Peyer's patch (tissue), 4 donors: Measurements from ENCODE around the gene ZNF764. TPM values are rescaled to one million over a fixed set of nuclear protein-coding genes. Genes with fewer than 3 reads are reported as not detected.

Experiments
- DNase-seq, 3 donors: peaks; one replicate each; pipeline ENCODE4 v3.0.0-alpha.2; 2017 to 2019
- H3K27ac ChIP-seq, 4 donors: fragments of 200-600 bp; sonication (generic); one replicate each; pipeline ENCODE4 v1.5.1; 2016 to 2019
- H3K27me3 ChIP-seq, 2 donors: fragments of 200-600 bp; sonication (generic); one replicate each; pipeline ENCODE4 v1.5.1; 2019
- H3K36me3 ChIP-seq, 3 donors: fragments of 200-600 bp; sonication (generic); one replicate each; pipeline ENCODE4 v1.5.1; 2016 to 2019
- H3K4me1 ChIP-seq, 4 donors: fragments of 200-600 bp; sonication (generic); one replicate each; pipeline ENCODE4 v1.5.1; 2016 to 2019
- H3K4me3 ChIP-seq, 4 donors: fragments of 200-600 bp; sonication (generic); 1 replicate in 3 of 4; 2 replicates in 1 of 4; pipeline ENCODE4 v1.5.1; 2016 to 2019; ENCODE audit warnings: mild to moderate bottlenecking in 1 of 4
- H3K9me3 ChIP-seq, 4 donors: fragments of 200-600 bp; sonication (generic); one replicate each; pipeline ENCODE4 v1.5.1; 2016 to 2019; ENCODE audit warnings: mild to moderate bottlenecking in 1 of 4
- POLR2A ChIP-seq, 2 donors: fragments of 450-650 bp; IDR thresholded peaks; one replicate each; pipeline ENCODE4 v1.5.1; 2017; ENCODE audit warnings: antibody characterized with exemption in 2 of 2, mild to moderate bottlenecking in 2 of 2, moderate library complexity in 2 of 2
- total RNA-seq, 4 donors: library from RNA; depleted of rRNA; stranded (reverse); fragments of >200 nt; gene quantifications; one replicate each; pipeline ENCODE4 v1.1.0, GENCODE V29; 2016
- TF ChIP-seq, protein P1 (sequence below), 6 experiments: fragments of 450-650 bp in 4 of 6; fragments of 200-600 bp in 2 of 6; sonication (generic) in 1 of 6; IDR thresholded peaks; one replicate each; pipeline ENCODE4 v1.5.1; 2017 to 2019; ENCODE audit warnings: antibody characterized with exemption in 6 of 6, mild to moderate bottlenecking in 3 of 6, moderate library complexity in 1 of 6

Gene ZNF764
- total RNA-seq, 4 donors from 2014 or later: 5.8 to 22.5 (median 19.8) TPM

DNA sequence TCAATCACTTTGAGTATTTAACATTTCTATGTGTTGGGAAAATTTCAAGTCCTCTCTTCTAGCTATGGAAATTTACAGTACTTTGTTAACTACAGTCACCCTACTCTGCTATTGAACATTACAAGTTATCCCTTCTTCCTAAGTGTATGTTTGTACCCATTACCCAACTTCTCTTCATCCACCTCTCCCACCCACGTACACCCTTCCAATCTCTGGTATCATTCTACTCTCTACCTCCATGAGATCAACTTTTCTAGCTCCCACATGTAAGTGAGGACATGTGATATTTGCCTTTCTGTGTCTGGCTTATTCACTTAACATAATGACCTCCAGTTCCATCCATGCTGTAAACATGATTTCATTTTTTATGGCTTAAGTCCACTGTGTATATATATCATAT is 16.5 kb upstream of the ZNF764 start:
- H3K4me3 ChIP-seq: no peak overlapping the region
- peaks cover 4 to 22% (median 7%) of the 10 kb centered on the region in 4 donors for H3K4me1 ChIP-seq
- H3K27me3 ChIP-seq: no peaks in the 10 kb centered on the region
- H3K36me3 ChIP-seq: peaks cover 0 to 19% (median 3%) of the 10 kb centered on the region in 3 donors
- H3K9me3 ChIP-seq: no peaks in the 10 kb centered on the region
- TF ChIP-seq, protein P1, sequence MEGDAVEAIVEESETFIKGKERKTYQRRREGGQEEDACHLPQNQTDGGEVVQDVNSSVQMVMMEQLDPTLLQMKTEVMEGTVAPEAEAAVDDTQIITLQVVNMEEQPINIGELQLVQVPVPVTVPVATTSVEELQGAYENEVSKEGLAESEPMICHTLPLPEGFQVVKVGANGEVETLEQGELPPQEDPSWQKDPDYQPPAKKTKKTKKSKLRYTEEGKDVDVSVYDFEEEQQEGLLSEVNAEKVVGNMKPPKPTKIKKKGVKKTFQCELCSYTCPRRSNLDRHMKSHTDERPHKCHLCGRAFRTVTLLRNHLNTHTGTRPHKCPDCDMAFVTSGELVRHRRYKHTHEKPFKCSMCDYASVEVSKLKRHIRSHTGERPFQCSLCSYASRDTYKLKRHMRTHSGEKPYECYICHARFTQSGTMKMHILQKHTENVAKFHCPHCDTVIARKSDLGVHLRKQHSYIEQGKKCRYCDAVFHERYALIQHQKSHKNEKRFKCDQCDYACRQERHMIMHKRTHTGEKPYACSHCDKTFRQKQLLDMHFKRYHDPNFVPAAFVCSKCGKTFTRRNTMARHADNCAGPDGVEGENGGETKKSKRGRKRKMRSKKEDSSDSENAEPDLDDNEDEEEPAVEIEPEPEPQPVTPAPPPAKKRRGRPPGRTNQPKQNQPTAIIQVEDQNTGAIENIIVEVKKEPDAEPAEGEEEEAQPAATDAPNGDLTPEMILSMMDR (IDR thresholded peaks at IDR 0.05): no peak
- TF ChIP-seq POLR2A (IDR thresholded peaks at IDR 0.05): no peak
- H3K27ac ChIP-seq: no peak overlapping the region
- DNase-seq: no peak

DNA sequence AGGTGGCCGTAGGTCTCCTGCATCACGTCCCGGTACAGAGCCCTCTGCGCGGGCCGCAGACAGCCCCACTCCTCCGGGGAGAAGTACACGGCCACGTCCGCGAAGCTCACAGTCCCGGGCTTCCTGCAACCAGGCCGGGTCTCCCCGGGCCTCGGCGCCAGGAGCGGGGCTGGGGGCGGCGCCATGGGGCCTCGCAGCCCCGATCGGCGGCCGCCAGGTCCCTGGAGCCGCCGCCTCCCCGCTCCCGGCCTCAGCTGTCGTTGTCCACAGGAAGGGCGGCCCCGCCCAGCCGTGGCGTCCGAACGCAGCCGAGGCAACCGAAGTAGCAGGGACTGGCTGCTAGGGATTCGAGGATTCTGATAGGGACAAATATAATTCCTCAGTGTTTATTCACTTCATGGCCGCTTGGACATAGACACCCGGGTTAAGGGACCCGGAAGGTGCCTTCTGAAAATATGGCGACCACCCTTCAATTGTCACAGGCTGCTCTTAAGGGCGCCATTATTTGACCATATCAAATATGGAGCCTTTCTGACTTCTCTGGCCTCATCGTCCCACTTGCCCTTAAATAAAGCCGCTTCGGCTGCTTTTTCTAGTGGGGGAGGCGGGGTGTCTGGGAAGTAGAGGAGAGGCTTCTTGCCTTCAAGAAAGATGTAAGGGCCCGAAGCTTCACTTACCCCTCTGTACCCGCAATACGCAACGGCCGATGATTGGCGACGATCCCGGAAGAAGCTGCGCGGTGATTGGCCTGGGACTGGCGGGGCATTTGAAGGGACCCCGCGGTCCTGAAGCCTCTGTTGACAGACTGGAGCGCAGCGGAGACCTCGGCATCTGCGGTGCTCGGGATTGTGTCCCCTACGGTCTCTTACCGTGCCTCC is 13.5 kb upstream of the ZNF764 start, which contains the start of gene ZNF688:
ZNF688 (minus strand) TSS at position 270 of the 878 bp plus-strand sequence; CDS start at position 185, 85 bp downstream.
- TF ChIP-seq, protein P1 (IDR thresholded peaks at IDR 0.05): peak in 1 of 6 experiments; percentile 20
- TF ChIP-seq POLR2A (IDR thresholded peaks at IDR 0.05): peak; percentile 53 to 66
- peak; percentile 93 to 98 (median 94) for DNase-seq
- no peaks in the 10 kb centered on the region for H3K9me3 ChIP-seq
- peaks cover 0 to 4% (median 0%) of the 10 kb centered on the region in 3 donors for H3K36me3 ChIP-seq
- H3K4me3 ChIP-seq: peak within 1 kb of the TSS; percentile 81 to 95 (median 86)
- H3K27ac ChIP-seq: peak within 1 kb of the TSS; percentile 98 to 99 (median 98)
- peaks cover 4 to 23% (median 14%) of the 10 kb centered on the region in 4 donors for H3K4me1 ChIP-seq
- H3K27me3 ChIP-seq: no peaks in the 10 kb centered on the region

DNA sequence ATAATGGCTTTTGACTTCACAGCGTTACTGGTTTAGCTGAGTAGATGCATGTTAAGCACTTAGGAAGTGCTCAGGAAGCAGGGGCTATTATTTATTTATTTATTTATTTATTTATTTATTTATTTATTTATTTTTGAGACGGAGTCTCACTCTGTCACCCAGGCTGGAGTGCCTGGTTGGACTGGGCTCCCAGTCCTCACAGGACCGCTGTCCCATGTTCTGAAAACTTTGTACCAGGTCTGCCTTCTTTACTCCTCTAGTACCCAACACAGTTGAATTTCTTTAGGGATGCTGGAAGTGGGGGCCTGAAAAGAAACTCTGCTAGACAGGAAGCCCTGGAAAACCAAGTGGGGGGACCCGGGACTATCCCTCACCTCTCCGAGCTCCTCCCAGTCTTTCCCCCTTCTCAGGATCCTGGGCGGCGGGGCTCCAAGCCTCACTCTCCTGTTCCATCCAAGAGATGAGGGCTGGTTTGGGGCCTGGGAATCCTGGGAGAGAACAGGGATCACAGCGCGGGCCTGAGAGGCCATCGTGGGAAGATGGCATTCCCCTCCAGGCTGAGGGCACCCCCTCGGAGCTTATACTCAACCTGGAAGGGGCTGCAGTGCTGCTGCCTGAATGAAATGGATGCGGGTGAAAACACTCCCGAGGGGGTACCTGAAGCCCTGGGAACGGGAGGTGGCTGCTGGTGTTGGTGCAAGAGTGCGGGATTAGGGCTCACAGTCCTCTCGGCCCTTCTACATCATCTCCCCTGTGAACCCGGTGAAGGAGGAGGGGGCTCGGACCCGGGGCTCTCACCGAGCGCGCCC is 12.7 kb upstream of the ZNF764 start:
- H3K4me1 ChIP-seq: peaks cover 4 to 23% (median 14%) of the 10 kb centered on the region in 4 donors
- H3K4me3 ChIP-seq: peak overlapping the region; percentile 81 to 95 (median 86)
- DNase-seq: no peak
- H3K27ac ChIP-seq: peak overlapping the region; percentile 98 to 99 (median 98)
- TF ChIP-seq, protein P1 (IDR thresholded peaks at IDR 0.05): no peak
- TF ChIP-seq POLR2A (IDR thresholded peaks at IDR 0.05): no peak
- no peaks in the 10 kb centered on the region for H3K27me3 ChIP-seq
- H3K36me3 ChIP-seq: peaks cover 0 to 3% (median 0%) of the 10 kb centered on the region in 3 donors
- no peaks in the 10 kb centered on the region for H3K9me3 ChIP-seq

DNA sequence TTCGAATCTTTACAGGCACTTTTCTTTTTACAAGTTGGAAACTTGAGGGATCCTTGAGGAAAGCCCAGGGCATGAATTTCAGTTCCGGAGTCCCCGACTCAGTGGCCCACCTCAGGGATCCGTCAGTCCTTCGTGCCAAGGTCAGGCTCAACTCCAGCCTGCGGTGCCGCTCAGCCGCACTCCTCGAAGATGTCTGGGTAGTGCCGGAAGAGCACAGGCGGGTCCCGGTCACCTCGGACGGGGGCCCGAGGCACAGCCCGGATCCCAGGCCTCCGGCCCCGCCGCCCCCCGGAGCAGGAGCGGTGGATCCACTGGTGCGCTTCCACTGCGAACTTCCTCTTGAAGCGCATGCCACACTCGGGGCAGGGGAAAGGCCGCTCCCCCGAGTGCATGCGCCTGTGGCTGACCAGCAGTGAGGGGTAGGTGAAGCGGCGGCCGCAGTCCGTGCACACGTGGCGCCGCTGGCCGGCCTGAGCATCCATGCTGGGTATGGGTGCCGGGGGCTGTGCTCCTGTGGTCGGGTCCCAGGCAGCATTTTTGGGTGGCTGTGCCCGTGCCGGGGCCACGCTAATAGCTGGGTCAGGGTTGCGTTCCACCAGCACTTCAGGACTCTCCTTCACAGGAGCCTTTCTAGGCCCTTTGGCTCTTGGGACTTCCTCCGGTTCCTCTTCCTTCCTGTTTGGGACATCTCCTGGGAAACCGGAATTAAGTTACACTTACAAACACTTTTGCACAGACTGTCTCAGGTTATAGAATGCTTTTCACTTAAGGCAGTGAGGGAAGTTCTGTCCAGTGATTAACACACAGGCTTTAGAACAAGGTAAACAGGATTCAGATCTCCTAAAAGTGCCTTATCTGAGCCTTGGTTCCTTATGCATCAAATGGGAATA is 11.8 kb upstream of the ZNF764 start:
- no peak for DNase-seq
- H3K4me1 ChIP-seq: peaks cover 4 to 23% (median 14%) of the 10 kb centered on the region in 4 donors
- peak overlapping the region; percentile 30 to 99 (median 98) for H3K27ac ChIP-seq
- TF ChIP-seq, protein P1 (IDR thresholded peaks at IDR 0.05): no peak
- no peak for TF ChIP-seq POLR2A (IDR thresholded peaks at IDR 0.05)
- H3K36me3 ChIP-seq: peaks cover 0 to 3% (median 0%) of the 10 kb centered on the region in 3 donors
- peak overlapping the region in 1 of 4 donors; percentile 95 for H3K4me3 ChIP-seq
- no peaks in the 10 kb centered on the region for H3K27me3 ChIP-seq
- no peaks in the 10 kb centered on the region for H3K9me3 ChIP-seq
